ENCODE measurements around the gene CACFD1. TPM values are rescaled to one million over a fixed set of nuclear protein-coding genes. Genes with fewer than 3 reads are reported as not detected.
A peak's percentile ranks its signal among the peaks of the same experiment; 100 is the strongest.

The CACFD1 gene
- total and polyA plus RNA-seq, 2 of the 13 experiments (the other 11 are each of a cell fraction or from before 2014, with no cell fraction given) = 13.8 to 14.6 TPM

- TF ChIP-seq ZNF292 (CRISPR knock-in tag; IDR thresholded peaks at IDR 0.05; ENCODE audit: borderline replicate concordance, low read depth) (no peak), NR3C1 (CRISPR knock-in tag; IDR thresholded peaks at IDR 0.05) (no peak), RBM22 (optimal IDR thresholded peaks at IDR 0.05; ENCODE audit: low read length) (no peak), MEIS2 (CRISPR knock-in tag; IDR thresholded peaks at IDR 0.05) (no peak), DPF2 (CRISPR knock-in tag; IDR thresholded peaks at IDR 0.05; ENCODE audit: borderline replicate concordance, low read depth) (no peak), CCAR2 (optimal IDR thresholded peaks at IDR 0.05; ENCODE audit: low read depth, low read length) (no peak), ZNF547 (CRISPR knock-in tag; IDR thresholded peaks at IDR 0.05) (no peak), RELA (CRISPR knock-in tag; IDR thresholded peaks at IDR 0.05) (peak; percentile 56; the same call in 1 of the 2 replicates), ESRRA (CRISPR knock-in tag; IDR thresholded peaks at IDR 0.05; ENCODE audit: low read depth) (no peak), POLR2AphosphoS5 (IDR thresholded peaks at IDR 0.05; ENCODE audit: low read depth, low read length) (peak; percentile 37), SATB2 (CRISPR knock-in tag; IDR thresholded peaks at IDR 0.05) (0 out of 2 replicates have a peak, but pooled peaks have one; percentile 25), ZSCAN12 (CRISPR knock-in tag; IDR thresholded peaks at IDR 0.05) (no peak), IRF2 (CRISPR knock-in tag; IDR thresholded peaks at IDR 0.05) (no peak), SNAI1 (CRISPR knock-in tag; IDR thresholded peaks at IDR 0.05; ENCODE audit: borderline replicate concordance) (no peak), SKI (IDR thresholded peaks at IDR 0.05; ENCODE audit: partially characterized antibody) (peak; percentile 56), ZNF33B (CRISPR knock-in tag; IDR thresholded peaks at IDR 0.05) (no peak), PLRG1 (conservative IDR thresholded peaks at IDR 0.05) (no peak), SP5 (CRISPR knock-in tag; IDR thresholded peaks at IDR 0.05; ENCODE audit: borderline replicate concordance, low read depth) (no peak), FOXM1 (CRISPR knock-in tag; IDR thresholded peaks at IDR 0.05) (no peak), CHD2 (IDR thresholded peaks at IDR 0.05; ENCODE audit: low read depth, low read length) (no peak), AKAP8 (CRISPR knock-in tag; IDR thresholded peaks at IDR 0.05) (no peak), NCOR1 (IDR thresholded peaks at IDR 0.05; ENCODE audit: borderline replicate concordance, low read length) (peak; percentile 18; the same call in 1 of the 2 replicates), ZNF644 (CRISPR knock-in tag; IDR thresholded peaks at IDR 0.05; ENCODE audit: low read depth) (no peak), ZNF343 (CRISPR knock-in tag; IDR thresholded peaks at IDR 0.05) (no peak), HIC2 (CRISPR knock-in tag; IDR thresholded peaks at IDR 0.05; ENCODE audit: low read depth) (no peak), ATF5 (CRISPR knock-in tag; IDR thresholded peaks at IDR 0.05; ENCODE audit: low read depth) (no peak), NFATC3 (CRISPR knock-in tag; IDR thresholded peaks at IDR 0.05) (no peak), TMF1 (CRISPR knock-in tag; IDR thresholded peaks at IDR 0.05; ENCODE audit: low read depth) (no peak; the same call in none of the 2 replicates), ZNF333 (CRISPR knock-in tag; IDR thresholded peaks at IDR 0.05; ENCODE audit: borderline replicate concordance) (no peak)
Measured at GRCh38 chr9:133459476-133460404, at the start of gene CACFD1 (continued).

Measured in HepG2 (cell line).